HG03457 (cell line): Measurements from ENCODE around the gene SLC7A4.
"Not testable (repeated sequence)": the region's sequence is repeated elsewhere in the genome, so short reads cannot be mapped to it uniquely, and the experiment has no call there.

Experiments used
- ATAC-seq: cut with Tn5 transposase; IDR thresholded peaks from one replicate; pipeline ENCODE4 v1.9.1; 2021; ENCODE audit warnings: moderate number of reproducible peaks; ENCODE audit not compliant: unreplicated experiment

Gene SLC7A4

GRCh38 chr22:21022955-21023614 lies 9.3 kb downstream of the SLC7A4 start:
- no peak for ATAC-seq

GRCh38 chr22:21022507-21022906 lies 9.9 kb downstream of the SLC7A4 start:
- no peak for ATAC-seq

GRCh38 chr22:21020802-21021429 lies 11.4 kb downstream of the SLC7A4 start:
- no peak for ATAC-seq

GRCh38 chr22:21018314-21018713 lies 14.0 kb downstream of the SLC7A4 start:
- ATAC-seq = no peak

- ATAC-seq = no peak
Measured at GRCh38 chr22:21016644-21017420, 15.5 kb downstream of the SLC7A4 start.

GRCh38 chr22:21015466-21016006 lies 16.8 kb downstream of the SLC7A4 start:
- no peak for ATAC-seq

GRCh38 chr22:21014726-21015465 lies 17.5 kb downstream of the SLC7A4 start, which contains the start of gene P2RX6:
TSS of gene P2RX6 (plus strand) at chr22:21015165. CDS start at chr22:21015175, 10 bp downstream.
- ATAC-seq = no peak

GRCh38 chr22:21014202-21014725 lies 18.1 kb downstream of the SLC7A4 start:
- peak; percentile 75 for ATAC-seq

GRCh38 chr22:21013657-21014201 lies 18.6 kb downstream of the SLC7A4 start:
- ATAC-seq = no peak

GRCh38 chr22:21012446-21013407 lies 19.6 kb downstream of the SLC7A4 start:
- no peak for ATAC-seq

GRCh38 chr22:21010426-21011113 lies 21.8 kb downstream of the SLC7A4 start:
- ATAC-seq = no peak

GRCh38 chr22:21009638-21010425 lies 22.5 kb downstream of the SLC7A4 start:
- ATAC-seq = no peak

GRCh38 chr22:21009208-21009607 lies 23.2 kb downstream of the SLC7A4 start:
- ATAC-seq = not testable (repeated sequence)

GRCh38 chr22:21003782-21004181 lies 28.6 kb downstream of the SLC7A4 start:
- ATAC-seq = no peak

GRCh38 chr22:21001601-21002325 lies 30.6 kb downstream of the SLC7A4 start, which contains the start of gene THAP7:
TSS of gene THAP7 (minus strand) at chr22:21002118. CDS start at chr22:21001911, 207 bp downstream.
- peak; percentile 57 for ATAC-seq

GRCh38 chr22:21000987-21001600 lies 31.3 kb downstream of the SLC7A4 start:
- ATAC-seq = no peak
